ENCODE data around the gene ARHGEF28. TPM values are rescaled to one million over a fixed set of nuclear protein-coding genes. Genes with fewer than 3 reads are reported as not detected.

The ARHGEF28 gene
- total RNA-seq, 1 experiment from 2014 or later = 5.8 TPM

DNA sequence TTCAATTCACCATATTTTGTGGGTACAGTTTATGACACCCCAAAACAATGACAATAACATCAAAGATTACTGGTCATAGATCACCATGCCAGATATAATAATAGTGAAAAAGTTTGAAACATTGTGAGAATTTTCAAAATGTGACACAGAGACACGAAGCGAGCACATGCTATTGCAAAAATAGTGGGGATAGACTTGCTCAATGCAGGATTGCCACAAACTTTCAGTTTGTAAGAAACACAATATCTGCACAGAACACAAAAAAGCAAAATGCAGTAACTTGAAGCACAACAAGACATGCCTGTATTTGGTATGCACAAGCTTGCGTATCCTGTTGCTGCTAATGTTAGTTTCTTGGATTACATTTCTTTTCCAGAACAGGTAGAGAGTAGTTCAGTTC lies 35.8 kb downstream of the ARHGEF28 start:
- Histone ChIP-seq H3K4me1 (no peaks in the 10 kb centered on the region), H3K4me3 (no peak overlapping the region), H3K36me3 (no peaks in the 10 kb centered on the region), H3K27ac (no peak overlapping the region), H3K9me3 (replicated peaks) (no peaks in the 10 kb centered on the region), H3K27me3 (no peaks in the 10 kb centered on the region)
- no peak for DNase-seq

DNA sequence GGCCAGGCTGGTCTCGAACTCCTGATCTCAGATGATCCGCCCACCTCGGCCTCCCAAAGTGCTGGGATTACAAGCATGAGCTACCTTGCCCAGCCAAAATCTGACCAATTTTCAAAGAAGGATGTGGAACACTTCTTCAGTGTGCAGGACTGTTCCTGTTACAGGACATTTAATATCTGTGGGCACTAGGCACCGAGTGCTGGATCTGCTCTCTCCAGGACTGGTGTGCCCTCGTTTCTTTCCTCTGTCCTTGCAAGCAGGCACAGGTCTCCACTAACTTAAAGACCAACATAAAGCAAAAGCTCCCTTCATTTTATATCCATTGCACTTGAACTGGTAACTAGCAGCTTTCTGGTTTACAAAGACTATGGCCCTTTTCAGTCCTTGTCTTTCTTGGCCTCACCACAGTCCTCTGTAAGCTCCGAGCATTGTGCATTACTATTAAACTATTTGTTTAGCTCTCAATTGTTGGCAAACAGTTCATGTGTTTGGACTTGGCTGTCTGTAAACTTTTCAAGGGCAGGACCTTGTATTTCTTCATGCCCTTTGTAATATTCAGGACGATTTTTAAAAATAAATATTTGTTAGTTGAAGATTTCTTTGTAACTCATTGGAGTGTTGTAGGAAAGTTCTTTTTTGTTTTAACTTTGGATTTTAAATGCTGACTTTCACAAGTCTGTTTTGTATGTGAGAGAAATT lies 37.3 kb downstream of the ARHGEF28 start:
- H3K36me3 ChIP-seq = no peaks in the 10 kb centered on the region
- no peaks in the 10 kb centered on the region for H3K27me3 ChIP-seq
- H3K4me3 ChIP-seq = no peak overlapping the region
- no peaks in the 10 kb centered on the region for H3K4me1 ChIP-seq
- no peaks in the 10 kb centered on the region for H3K9me3 ChIP-seq (replicated peaks)
- DNase-seq = no peak
- H3K27ac ChIP-seq = no peak overlapping the region

DNA sequence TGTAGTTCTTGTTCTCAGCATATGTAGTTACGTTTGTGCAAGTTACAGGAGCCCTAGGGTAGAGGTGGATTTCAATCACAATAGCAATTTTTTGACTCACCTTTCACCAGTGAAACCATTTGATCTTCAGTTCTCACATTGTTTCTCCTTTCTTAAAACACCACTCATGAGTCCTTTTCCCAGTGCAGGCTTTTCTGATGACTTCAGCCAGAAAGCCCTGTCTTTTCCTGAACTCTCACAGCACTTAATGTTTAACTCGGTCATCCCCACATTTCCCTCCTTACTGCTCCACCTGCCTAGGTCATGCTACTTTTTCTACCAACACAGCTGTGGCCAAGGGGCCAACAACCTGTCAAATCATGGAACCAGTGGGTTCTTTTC lies 37.9 kb downstream of the ARHGEF28 start:
- DNase-seq = no peak
- Histone ChIP-seq H3K9me3 (replicated peaks) (no peaks in the 10 kb centered on the region), H3K27ac (no peak overlapping the region), H3K4me3 (no peak overlapping the region), H3K27me3 (no peaks in the 10 kb centered on the region), H3K36me3 (no peaks in the 10 kb centered on the region), H3K4me1 (no peaks in the 10 kb centered on the region)

DNA sequence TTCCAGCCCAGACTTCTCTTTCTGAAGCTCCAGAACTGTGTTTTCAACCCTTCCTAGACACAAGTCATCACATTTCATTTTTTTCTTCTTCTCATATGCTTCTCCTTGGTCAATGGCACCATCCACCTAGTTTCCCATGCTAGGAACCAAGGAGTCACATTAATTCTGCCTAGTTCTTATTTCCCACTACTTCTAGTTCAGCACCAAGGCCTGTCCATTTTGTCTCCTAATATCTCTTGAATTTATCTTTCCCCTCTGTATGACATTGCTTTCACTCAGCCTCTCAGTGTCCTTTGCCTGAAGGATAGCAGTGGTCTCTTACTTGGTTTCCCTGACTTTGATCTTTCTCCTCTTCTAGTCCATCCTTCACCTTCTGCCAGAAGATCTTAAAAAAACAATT lies 38.8 kb downstream of the ARHGEF28 start:
- H3K27me3 ChIP-seq = no peaks in the 10 kb centered on the region
- H3K4me3 ChIP-seq = no peak overlapping the region
- no peaks in the 10 kb centered on the region for H3K4me1 ChIP-seq
- no peak overlapping the region for H3K27ac ChIP-seq
- DNase-seq = no peak
- H3K9me3 ChIP-seq (replicated peaks) = no peaks in the 10 kb centered on the region
- no peaks in the 10 kb centered on the region for H3K36me3 ChIP-seq

DNA sequence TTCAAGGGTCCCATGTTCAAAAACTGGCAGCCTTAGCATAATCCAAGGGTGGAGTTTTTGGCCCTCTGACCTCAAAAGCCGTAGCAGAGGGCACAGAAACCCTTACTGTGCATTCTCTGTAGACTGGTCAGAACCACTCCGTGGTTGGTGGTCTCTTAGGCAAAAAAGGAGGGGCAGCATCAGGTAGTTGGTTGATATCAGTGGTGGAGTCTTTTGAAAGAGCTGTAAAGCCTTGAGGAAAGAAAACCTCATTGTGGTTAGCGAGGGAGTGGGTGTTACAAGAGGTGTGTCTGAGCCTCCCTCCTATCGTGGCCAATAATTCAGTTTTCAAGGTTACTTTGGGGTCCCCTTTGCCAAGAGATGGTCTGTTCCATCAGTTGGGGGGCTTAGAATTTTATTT lies 40.9 kb downstream of the ARHGEF28 start:
- no peak for DNase-seq

DNA sequence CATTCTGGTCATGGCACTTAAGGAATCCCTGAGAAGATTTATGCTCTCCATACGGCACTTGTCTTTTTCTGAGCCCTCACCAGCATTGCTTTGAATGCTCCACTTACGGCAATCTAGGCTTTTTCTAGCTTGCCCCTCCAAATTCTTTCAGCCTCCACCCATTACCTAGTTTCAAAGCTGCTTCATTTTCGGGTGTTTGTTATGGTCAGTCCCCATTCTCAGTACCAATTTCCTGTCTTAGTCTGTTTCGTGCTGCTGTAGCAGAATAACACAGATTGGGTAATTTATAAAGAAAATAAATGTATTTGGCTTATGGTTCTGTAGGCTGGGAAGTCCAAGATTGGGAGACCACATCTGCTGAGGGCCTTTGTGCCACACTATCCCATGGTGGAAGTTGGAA lies 42.0 kb downstream of the ARHGEF28 start:
- Histone ChIP-seq H3K4me1 (peaks cover 3% of the 10 kb centered on the region; the same call in 1 of the 2 replicates), H3K4me3 (no peak overlapping the region), H3K36me3 (no peaks in the 10 kb centered on the region), H3K27me3 (no peaks in the 10 kb centered on the region), H3K27ac (no peak overlapping the region), H3K9me3 (replicated peaks) (no peaks in the 10 kb centered on the region)
- DNase-seq = no peak

More for the DNA sequence above, 40.9 kb downstream of the ARHGEF28 start:
- Histone ChIP-seq H3K4me1 (no peaks in the 10 kb centered on the region), H3K9me3 (replicated peaks) (no peaks in the 10 kb centered on the region), H3K27me3 (no peaks in the 10 kb centered on the region), H3K4me3 (no peak overlapping the region), H3K36me3 (no peaks in the 10 kb centered on the region), H3K27ac (no peak overlapping the region)

DNA sequence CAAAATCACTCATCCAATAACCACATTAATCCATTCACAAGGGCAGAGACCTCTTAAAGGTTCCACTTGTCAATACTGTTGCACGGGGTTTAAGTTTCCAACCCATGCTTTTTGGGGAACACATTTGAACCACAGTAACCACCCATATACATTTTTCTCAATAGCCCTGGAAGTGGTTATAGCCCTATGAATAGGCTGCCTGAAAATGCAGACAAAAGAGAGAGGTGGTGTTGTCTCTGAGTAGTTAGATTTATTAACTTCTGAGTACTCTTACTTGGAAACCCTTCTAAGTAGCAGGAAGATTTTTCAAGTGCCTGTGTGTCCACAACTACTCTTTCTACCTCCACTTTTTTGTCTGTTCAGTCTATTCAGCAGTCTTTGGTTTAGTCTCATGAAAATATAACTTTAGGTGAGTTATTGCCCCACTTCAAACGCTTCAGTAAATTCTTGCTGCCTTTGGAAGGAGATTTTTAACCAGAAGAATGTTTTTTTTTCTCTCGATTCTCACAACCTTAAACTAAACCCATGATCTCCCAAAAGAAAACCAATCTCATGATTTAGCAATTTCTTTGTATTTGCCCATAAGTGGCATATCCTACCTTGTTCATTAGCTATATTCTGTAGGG lies 42.6 kb downstream of the ARHGEF28 start:
- Histone ChIP-seq H3K4me3 (no peak overlapping the region), H3K27me3 (no peaks in the 10 kb centered on the region), H3K36me3 (no peaks in the 10 kb centered on the region), H3K27ac (no peak overlapping the region), H3K4me1 (peaks cover 7% of the 10 kb centered on the region), H3K9me3 (replicated peaks) (no peaks in the 10 kb centered on the region)
- DNase-seq = no peak

DNA sequence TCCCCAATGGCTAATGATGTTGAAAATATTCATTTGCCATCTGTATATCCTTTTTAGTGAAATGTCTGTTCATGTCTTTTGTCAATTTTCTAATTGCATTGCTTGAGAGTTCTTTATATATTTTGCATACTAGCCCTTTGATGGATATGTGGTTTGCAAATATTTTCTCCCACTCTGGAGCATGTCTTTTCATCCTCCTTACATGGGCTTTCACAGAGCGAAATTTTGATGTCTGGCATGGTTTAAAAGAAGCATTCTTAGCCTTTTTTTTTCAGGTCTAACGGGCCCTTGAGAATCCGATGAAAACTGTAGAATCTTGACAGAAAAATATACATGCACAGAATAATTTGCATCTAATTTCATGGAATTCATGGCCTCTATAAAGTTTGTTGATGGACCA lies 44.7 kb downstream of the ARHGEF28 start:
- Histone ChIP-seq H3K4me1 (peaks cover 7% of the 10 kb centered on the region), H3K27me3 (no peaks in the 10 kb centered on the region), H3K36me3 (no peaks in the 10 kb centered on the region), H3K27ac (no peak overlapping the region), H3K4me3 (no peak overlapping the region), H3K9me3 (replicated peaks) (no peaks in the 10 kb centered on the region)
- no peak for DNase-seq

DNA sequence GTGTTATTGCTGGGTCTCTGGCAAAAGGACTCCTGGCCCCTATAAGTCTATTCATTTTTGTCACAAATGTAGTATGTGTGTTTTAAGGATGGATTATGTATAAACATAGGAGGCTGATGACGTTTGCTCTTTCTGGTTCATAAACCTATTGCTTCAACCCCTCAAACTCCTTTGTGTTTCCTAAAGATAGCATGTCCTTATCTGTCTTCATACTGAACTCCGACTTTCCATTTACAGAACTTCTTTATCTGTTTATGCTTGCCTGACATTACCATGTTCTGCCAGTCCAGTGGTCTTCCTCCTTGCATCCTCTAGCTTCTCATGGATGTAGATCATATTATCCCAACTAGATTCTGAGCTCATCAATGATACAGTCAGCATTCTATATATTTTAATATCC lies 46.1 kb downstream of the ARHGEF28 start:
- H3K4me1 ChIP-seq = peaks cover 7% of the 10 kb centered on the region
- H3K36me3 ChIP-seq = no peaks in the 10 kb centered on the region
- no peaks in the 10 kb centered on the region for H3K27me3 ChIP-seq
- H3K27ac ChIP-seq = no peak overlapping the region
- no peak for DNase-seq
- no peak overlapping the region for H3K4me3 ChIP-seq
- H3K9me3 ChIP-seq (replicated peaks) = no peaks in the 10 kb centered on the region

DNA sequence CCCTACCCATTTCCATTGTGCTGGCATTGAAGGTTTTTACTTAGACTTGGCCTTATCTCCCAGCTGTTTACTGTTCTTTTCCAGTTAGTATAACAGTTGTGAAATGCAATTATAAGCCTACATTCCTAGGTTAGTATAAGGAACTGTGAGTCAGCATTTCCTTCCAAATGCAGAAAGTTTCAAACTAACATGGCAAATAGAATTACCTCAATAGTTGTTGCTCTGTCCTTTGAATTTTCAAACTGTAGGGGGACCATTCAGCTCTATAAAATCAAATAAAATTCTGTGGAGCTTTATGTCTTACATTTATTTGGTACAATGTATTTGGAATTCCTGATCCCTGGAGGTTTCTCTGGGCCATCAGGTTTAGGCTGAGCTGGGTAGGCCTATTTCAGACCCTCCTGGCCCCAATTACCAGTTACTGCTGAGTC lies 47.2 kb downstream of the ARHGEF28 start:
- H3K4me1 ChIP-seq = peaks cover 7% of the 10 kb centered on the region
- H3K27ac ChIP-seq = peak overlapping the region; percentile 4; the same call in 1 of the 2 replicates
- no peaks in the 10 kb centered on the region for H3K27me3 ChIP-seq
- no peak overlapping the region for H3K4me3 ChIP-seq
- DNase-seq = no peak
- no peaks in the 10 kb centered on the region for H3K36me3 ChIP-seq
- no peaks in the 10 kb centered on the region for H3K9me3 ChIP-seq (replicated peaks)

DNA sequence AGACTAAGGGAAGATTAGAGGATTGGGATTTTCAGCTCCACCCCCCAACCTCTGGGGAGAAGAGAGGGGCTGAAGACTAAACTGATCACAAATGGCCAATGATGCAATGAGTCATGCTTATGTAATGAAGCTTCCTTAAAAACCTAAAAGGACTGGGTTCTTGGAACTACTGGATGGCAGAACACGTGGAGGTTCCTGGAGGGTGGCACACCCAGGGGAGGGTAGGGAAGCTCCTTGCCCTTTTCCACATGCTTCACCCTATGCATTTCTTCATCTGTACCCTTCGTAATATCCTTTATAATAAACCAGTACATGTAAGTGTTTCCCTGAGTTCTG lies 48.6 kb downstream of the ARHGEF28 start:
- no peak overlapping the region for H3K4me3 ChIP-seq
- H3K27me3 ChIP-seq = no peaks in the 10 kb centered on the region
- H3K36me3 ChIP-seq = no peaks in the 10 kb centered on the region
- no peak overlapping the region for H3K27ac ChIP-seq
- H3K4me1 ChIP-seq = peaks cover 7% of the 10 kb centered on the region
- no peak for DNase-seq
- no peaks in the 10 kb centered on the region for H3K9me3 ChIP-seq (replicated peaks)

DNA sequence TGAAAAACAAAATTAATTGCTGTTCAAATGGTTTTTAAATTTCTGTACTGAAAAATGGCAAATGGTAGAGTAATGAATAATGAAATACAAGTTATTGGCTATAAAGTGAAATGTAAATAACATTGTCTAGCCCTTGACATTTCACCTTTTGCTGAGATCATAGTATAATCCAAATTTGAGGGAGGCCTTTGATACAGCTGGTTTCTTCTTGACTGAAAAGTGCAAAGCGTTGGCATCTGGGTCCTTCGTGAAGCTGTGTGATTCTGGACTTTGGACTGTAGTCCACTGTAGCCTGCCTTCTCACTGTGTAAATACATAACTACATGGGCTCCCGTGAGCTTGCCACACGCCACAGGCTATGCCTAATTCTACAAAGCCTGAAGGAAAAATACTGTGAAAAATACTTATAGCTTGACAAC lies 52.3 kb downstream of the ARHGEF28 start:
- peaks cover 1% of the 10 kb centered on the region for H3K4me1 ChIP-seq
- DNase-seq = no peak
- H3K9me3 ChIP-seq (replicated peaks) = no peaks in the 10 kb centered on the region

DNA sequence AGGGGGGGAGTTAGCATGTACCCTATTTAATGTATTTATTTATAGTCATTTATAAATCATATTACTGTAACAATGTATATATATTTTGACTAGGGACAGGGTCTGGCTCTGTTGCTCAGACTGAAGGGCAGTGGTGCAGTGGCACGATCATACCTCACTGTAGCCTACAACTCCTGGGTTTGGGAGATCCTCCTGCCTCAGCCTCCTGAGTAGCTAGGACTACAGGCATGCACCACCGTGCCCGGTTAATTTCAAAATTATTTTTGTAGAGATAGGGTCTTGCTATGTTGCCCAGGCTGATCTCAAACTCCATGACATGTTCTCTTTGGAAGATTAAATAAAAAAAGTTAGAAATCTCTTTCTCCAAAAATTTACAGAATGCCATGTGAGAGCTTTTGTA lies 52.8 kb downstream of the ARHGEF28 start:
- no peak overlapping the region for H3K27ac ChIP-seq
- DNase-seq = no peak
- H3K27me3 ChIP-seq = no peaks in the 10 kb centered on the region
- H3K9me3 ChIP-seq (replicated peaks) = no peaks in the 10 kb centered on the region
- H3K4me1 ChIP-seq = no peaks in the 10 kb centered on the region
- no peaks in the 10 kb centered on the region for H3K36me3 ChIP-seq
- H3K4me3 ChIP-seq = no peak overlapping the region

More for the DNA sequence above, 52.3 kb downstream of the ARHGEF28 start:
- Histone ChIP-seq H3K4me3 (no peak overlapping the region), H3K27ac (no peak overlapping the region), H3K27me3 (no peaks in the 10 kb centered on the region), H3K36me3 (no peaks in the 10 kb centered on the region)

DNA sequence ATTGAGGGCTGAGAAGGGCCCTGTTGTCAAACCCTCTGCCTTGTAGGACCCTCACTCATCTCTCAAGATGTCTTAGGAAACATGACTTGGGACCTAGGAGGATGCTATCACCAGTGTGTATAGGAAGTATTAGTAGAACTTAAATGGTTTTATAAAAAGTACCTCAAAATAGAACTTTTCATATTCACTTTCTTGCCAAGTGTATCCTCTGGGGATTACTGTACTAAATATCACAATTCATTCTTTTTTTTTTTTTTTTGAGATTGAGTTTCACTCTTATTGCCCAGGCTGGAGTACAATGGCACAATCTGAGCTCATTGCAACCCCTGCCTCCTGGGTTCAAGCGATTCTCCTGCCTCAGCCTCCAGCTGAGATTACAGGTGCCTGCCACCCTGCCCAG lies 56.2 kb downstream of the ARHGEF28 start:
- no peak for DNase-seq

DNA sequence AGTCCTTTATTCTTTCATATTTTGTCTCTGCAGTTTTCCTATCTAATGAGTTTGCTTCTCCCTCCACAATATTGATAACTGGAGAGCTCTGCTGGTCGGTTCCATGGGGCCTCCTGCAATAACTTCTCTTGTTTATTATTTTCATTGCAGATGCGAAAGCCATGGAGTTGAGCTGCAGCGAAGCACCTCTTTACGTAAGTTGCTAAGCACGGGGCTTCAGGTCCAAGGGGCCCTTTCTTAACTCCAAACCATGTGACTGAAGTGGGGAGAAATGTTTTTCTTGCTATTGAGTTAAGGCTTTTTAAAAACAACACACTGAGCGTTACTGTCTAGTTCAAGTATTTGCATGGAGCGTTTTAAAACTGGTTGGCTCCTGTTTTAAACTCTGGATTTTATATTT lies 58.7 kb downstream of the ARHGEF28 start:
- H3K36me3 ChIP-seq = no peaks in the 10 kb centered on the region; the same call in 1 of the 2 replicates
- no peak for DNase-seq
- H3K4me1 ChIP-seq = no peaks in the 10 kb centered on the region
- H3K27me3 ChIP-seq = no peaks in the 10 kb centered on the region
- no peaks in the 10 kb centered on the region for H3K9me3 ChIP-seq (replicated peaks)
- H3K4me3 ChIP-seq = no peak overlapping the region
- no peak overlapping the region for H3K27ac ChIP-seq

More for the DNA sequence above, 56.2 kb downstream of the ARHGEF28 start:
- Histone ChIP-seq H3K4me3 (no peak overlapping the region), H3K36me3 (no peaks in the 10 kb centered on the region), H3K4me1 (no peaks in the 10 kb centered on the region), H3K27me3 (no peaks in the 10 kb centered on the region), H3K9me3 (replicated peaks) (no peaks in the 10 kb centered on the region), H3K27ac (no peak overlapping the region)

DNA sequence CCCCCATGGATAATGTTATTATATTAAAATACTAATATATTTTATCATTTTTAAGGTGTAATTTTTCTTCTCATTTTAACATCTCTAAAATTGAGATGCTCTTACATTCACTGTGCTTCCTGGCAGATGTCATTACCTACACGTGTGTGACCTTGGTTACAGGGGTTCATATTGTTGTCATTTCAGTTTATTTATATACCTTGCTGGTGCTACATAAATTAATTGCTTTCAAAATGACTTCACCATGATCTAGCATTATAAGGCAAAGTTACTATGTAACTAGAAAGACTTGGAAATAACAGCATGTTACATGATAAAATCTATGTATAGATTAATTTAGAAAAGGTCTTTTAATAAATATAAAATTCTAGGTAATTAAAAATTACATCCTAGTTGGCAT lies 60.9 kb downstream of the ARHGEF28 start:
- H3K36me3 ChIP-seq = no peaks in the 10 kb centered on the region; the same call in 1 of the 2 replicates
- no peak overlapping the region for H3K4me3 ChIP-seq
- H3K27me3 ChIP-seq = no peaks in the 10 kb centered on the region
- H3K4me1 ChIP-seq = no peaks in the 10 kb centered on the region
- H3K27ac ChIP-seq = no peak overlapping the region
- DNase-seq = no peak
- H3K9me3 ChIP-seq (replicated peaks) = no peaks in the 10 kb centered on the region
